ENCODE measurements around the gene SPEF1.

DNA sequence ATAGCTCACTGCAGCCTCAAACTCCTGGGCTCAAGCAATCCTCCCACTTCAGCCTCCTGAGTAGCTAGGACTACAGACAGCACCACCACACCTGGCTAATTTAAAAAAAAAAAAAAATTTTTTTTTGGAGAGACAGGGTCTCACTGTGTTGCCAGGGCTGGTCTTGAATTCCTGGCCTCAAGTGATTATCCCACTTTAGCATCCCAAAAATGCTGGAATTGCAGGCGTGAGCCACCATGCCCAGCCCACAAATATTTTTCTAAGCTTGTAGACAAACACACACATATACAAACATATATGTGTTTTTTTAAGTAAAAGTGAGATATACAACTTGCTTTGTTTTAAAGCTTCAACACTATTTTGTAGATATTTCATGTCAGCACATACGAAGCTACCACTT, 38.0 kb downstream of the SPEF1 start:
- no peak for TF ChIP-seq POLR2A (IDR thresholded peaks at IDR 0.05; ENCODE audit: low read depth, low read length)
- TF ChIP-seq POLR2AphosphoS5 (IDR thresholded peaks at IDR 0.05; ENCODE audit: low read depth, low read length) = no peak
- no peak for TF ChIP-seq POU2F2 (IDR thresholded peaks at IDR 0.05; ENCODE audit: low read depth, low read length)
- no peak for TF ChIP-seq TAF1 (IDR thresholded peaks at IDR 0.05; ENCODE audit: low read depth, low read length)
